ENCODE measurements around the gene ARID2. TPM values are rescaled to one million over a fixed set of nuclear protein-coding genes. Genes with fewer than 3 reads are reported as not detected.

Gene ARID2
- total and polyA plus RNA-seq, 2 experiments from 2014 or later = 11.7 to 12.1 TPM

DNA sequence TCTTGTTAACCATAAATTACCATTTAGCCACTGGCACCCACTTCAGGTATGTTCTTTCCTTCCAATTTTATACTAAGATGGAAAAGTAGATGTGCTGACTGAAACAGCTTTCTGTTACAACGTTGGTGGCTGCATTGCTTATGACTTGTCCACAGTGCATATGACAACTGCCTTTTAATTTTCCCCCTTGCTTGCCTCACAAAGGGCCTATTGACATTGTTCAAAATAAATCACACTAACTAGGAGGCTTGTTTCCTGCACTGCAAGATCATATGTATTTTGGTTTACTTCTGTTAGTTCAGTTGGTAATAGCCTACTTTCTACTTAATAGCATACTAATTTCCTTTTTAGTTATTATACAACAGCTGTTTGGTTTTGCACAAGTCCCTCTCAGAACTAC lies 205.4 kb downstream of the ARID2 start:
- H3K9me2 ChIP-seq (ENCODE audit: insufficient read depth) = no peaks in the 10 kb centered on the region; the same call in 1 of the 2 replicates
- H3K27ac ChIP-seq = no peak overlapping the region
- H3K4me2 ChIP-seq (ENCODE audit: unreplicated experiment) = no peak overlapping the region
- H3K27me3 ChIP-seq (replicated peaks; ENCODE audit: insufficient read depth) = no peaks in the 10 kb centered on the region
- 0 out of 2 replicates have a peak, but pooled peaks cover 10% of the 10 kb centered on the region for H3F3A ChIP-seq (ENCODE audit: insufficient read depth)
- in situ Hi-C loops (cut with MboI) = no loop called here
- H3K4me1 ChIP-seq (ENCODE audit: insufficient read depth) = no peaks in the 10 kb centered on the region
- no peak overlapping the region for H2AFZ ChIP-seq
- no peak overlapping the region for H3K9ac ChIP-seq
- H3K4me3 ChIP-seq = no peak overlapping the region
- no peaks in the 10 kb centered on the region for H4K20me1 ChIP-seq (ENCODE audit: insufficient read depth)
- TF ChIP-seq EZH2phosphoT487 (IDR thresholded peaks at IDR 0.05; ENCODE audit: insufficient read depth, low read depth) (no peak), EZH2 (IDR thresholded peaks at IDR 0.05; ENCODE audit: insufficient read depth, poor library complexity, severe bottlenecking) (no peak)
- 26 to 59% methylated on average over 1 of the region's 1 CpG for WGBS, 2 experiments (ENCODE audit: low coverage in 1 of 2, low lambda C conversion rate in 2 of 2, missing lambda C conversion rate in 2 of 2)
- H3K36me3 ChIP-seq (ENCODE audit: low read depth) = peaks cover 62% of the 10 kb centered on the region
- no peaks in the 10 kb centered on the region for H3K9me3 ChIP-seq (ENCODE audit: low read depth)
- H3K79me2 ChIP-seq (ENCODE audit: insufficient read depth) = peaks cover 58% of the 10 kb centered on the region
- DNase-seq = no peak

DNA sequence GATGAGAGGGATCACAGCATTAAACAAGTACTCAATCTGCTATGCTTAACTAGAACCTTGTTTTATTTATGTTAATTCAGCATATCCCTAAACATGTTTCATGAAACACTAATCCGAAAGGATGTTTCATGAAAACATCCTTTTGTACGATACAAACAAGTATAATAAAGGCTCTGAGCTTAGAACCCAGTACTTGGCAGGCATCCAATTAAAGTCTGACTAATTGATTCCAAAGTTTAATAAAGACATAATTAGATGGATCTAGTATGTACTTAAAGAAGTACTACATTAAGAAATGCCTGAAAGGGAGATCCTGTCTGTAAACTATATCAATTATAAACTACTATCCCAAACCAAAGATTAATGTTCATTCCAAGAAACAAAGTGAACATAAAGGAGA lies 209.1 kb downstream of the ARID2 start:
- H3K4me2 ChIP-seq (ENCODE audit: unreplicated experiment) = no peak overlapping the region
- no peak overlapping the region for H3K9ac ChIP-seq
- H3K4me1 ChIP-seq (ENCODE audit: insufficient read depth) = no peaks in the 10 kb centered on the region
- H4K20me1 ChIP-seq (ENCODE audit: insufficient read depth) = no peaks in the 10 kb centered on the region
- DNase-seq = no peak
- in situ Hi-C loops (cut with MboI) = no loop called here
- 72 to 75% methylated on average over 2 of the region's 2 CpGs for WGBS, 2 experiments (ENCODE audit: low coverage in 1 of 2, low lambda C conversion rate in 2 of 2, missing lambda C conversion rate in 2 of 2)
- H3K27ac ChIP-seq = no peak overlapping the region
- H2AFZ ChIP-seq = no peak overlapping the region
- H3K36me3 ChIP-seq (ENCODE audit: low read depth) = peaks cover 43% of the 10 kb centered on the region
- TF ChIP-seq EZH2 (IDR thresholded peaks at IDR 0.05; ENCODE audit: insufficient read depth, poor library complexity, severe bottlenecking) (no peak), EZH2phosphoT487 (IDR thresholded peaks at IDR 0.05; ENCODE audit: insufficient read depth, low read depth) (no peak)
- no peaks in the 10 kb centered on the region; the same call in 1 of the 2 replicates for H3K9me2 ChIP-seq (ENCODE audit: insufficient read depth)
- H3F3A ChIP-seq (ENCODE audit: insufficient read depth) = 0 out of 2 replicates have a peak, but pooled peaks cover 10% of the 10 kb centered on the region
- H3K4me3 ChIP-seq = no peak overlapping the region
- no peaks in the 10 kb centered on the region for H3K9me3 ChIP-seq (ENCODE audit: low read depth)
- no peaks in the 10 kb centered on the region for H3K27me3 ChIP-seq (replicated peaks; ENCODE audit: insufficient read depth)
- peaks cover 86% of the 10 kb centered on the region for H3K79me2 ChIP-seq (ENCODE audit: insufficient read depth)

DNA sequence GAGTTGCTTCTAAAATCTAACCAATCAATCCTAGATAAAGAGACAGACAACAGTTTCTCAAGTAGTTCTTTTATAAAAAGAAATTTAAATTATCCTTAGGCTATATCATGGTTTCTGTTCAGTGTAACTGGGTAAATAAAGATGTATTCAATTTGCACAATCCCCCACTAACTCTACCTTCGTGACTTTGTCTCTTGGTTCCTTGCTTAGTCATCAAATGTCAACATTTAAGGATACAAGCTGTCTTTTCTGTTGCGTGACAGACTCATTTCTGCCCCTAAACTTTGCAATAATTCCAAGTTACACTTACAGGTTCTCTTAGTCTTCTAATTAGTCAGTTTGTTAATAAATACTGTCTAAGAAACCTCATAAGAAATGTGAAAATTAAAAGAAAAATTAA lies 210.3 kb downstream of the ARID2 start:
- in situ Hi-C loops (cut with MboI) = no loop called here
- no peak overlapping the region for H3K9ac ChIP-seq
- H3K9me2 ChIP-seq (ENCODE audit: insufficient read depth) = no peaks in the 10 kb centered on the region; the same call in 1 of the 2 replicates
- H3K36me3 ChIP-seq (ENCODE audit: low read depth) = peaks cover 45% of the 10 kb centered on the region
- no peak for DNase-seq
- H3K4me2 ChIP-seq (ENCODE audit: unreplicated experiment) = no peak overlapping the region
- no peaks in the 10 kb centered on the region for H3K9me3 ChIP-seq (ENCODE audit: low read depth)
- no peaks in the 10 kb centered on the region for H3K27me3 ChIP-seq (replicated peaks; ENCODE audit: insufficient read depth)
- WGBS, 2 experiments (ENCODE audit: low coverage in 1 of 2, low lambda C conversion rate in 2 of 2, missing lambda C conversion rate in 2 of 2) = 95 to 97% methylated on average over 2 of the region's 2 CpGs
- peaks cover 7% of the 10 kb centered on the region; the same call in 1 of the 2 replicates for H3F3A ChIP-seq (ENCODE audit: insufficient read depth)
- no peak for TF ChIP-seq EZH2phosphoT487 (IDR thresholded peaks at IDR 0.05; ENCODE audit: insufficient read depth, low read depth)
- no peak for TF ChIP-seq EZH2 (IDR thresholded peaks at IDR 0.05; ENCODE audit: insufficient read depth, poor library complexity, severe bottlenecking)
- H3K4me1 ChIP-seq (ENCODE audit: insufficient read depth) = no peaks in the 10 kb centered on the region
- no peak overlapping the region for H3K4me3 ChIP-seq
- H2AFZ ChIP-seq = no peak overlapping the region
- H4K20me1 ChIP-seq (ENCODE audit: insufficient read depth) = no peaks in the 10 kb centered on the region
- no peak overlapping the region for H3K27ac ChIP-seq
- peaks cover 87% of the 10 kb centered on the region for H3K79me2 ChIP-seq (ENCODE audit: insufficient read depth)

DNA sequence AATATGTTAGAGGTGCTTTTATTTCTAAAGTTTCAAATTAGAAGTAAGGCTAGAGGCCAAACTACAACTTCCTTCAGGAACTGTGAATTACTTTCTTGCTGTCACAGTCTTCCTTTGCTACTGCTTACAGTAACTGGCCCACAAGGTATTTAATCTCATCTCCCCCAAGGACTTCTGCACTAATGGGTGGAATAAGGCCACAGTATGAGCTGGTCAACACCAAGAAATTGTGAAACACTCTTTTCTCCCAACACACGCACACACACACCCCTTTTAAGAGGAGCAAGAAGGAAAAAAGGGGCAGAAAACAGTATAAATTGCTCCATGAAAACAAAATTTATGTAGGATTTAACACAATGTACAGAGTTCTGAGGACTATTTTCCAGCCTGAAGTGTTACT lies 215.3 kb downstream of the ARID2 start:
- Histone ChIP-seq H3K9ac (no peak overlapping the region), H4K20me1 (ENCODE audit: insufficient read depth) (no peaks in the 10 kb centered on the region), H3K4me2 (ENCODE audit: unreplicated experiment) (no peak overlapping the region), H2AFZ (no peak overlapping the region), H3K27ac (no peak overlapping the region), H3K9me2 (ENCODE audit: insufficient read depth) (no peaks in the 10 kb centered on the region; the same call in 1 of the 2 replicates), H3K36me3 (ENCODE audit: low read depth) (peaks cover 64% of the 10 kb centered on the region), H3K27me3 (replicated peaks; ENCODE audit: insufficient read depth) (no peaks in the 10 kb centered on the region), H3K4me3 (no peak overlapping the region), H3K4me1 (ENCODE audit: insufficient read depth) (peaks cover 8% of the 10 kb centered on the region), H3K9me3 (ENCODE audit: low read depth) (no peaks in the 10 kb centered on the region), H3F3A (ENCODE audit: insufficient read depth) (peaks cover 7% of the 10 kb centered on the region; the same call in 1 of the 2 replicates), H3K79me2 (ENCODE audit: insufficient read depth) (peaks cover 65% of the 10 kb centered on the region)
- no peak for TF ChIP-seq EZH2phosphoT487 (IDR thresholded peaks at IDR 0.05; ENCODE audit: insufficient read depth, low read depth)
- TF ChIP-seq EZH2 (IDR thresholded peaks at IDR 0.05; ENCODE audit: insufficient read depth, poor library complexity, severe bottlenecking) = no peak
- in situ Hi-C loops (cut with MboI) = no loop called here
- no peak for DNase-seq
- 94 to 97% methylated on average over 1 of the region's 1 CpG for WGBS, 2 experiments (ENCODE audit: low coverage in 1 of 2, low lambda C conversion rate in 2 of 2, missing lambda C conversion rate in 2 of 2)

Measured in GM23248 (cell line).